HG03108 (cell line): ENCODE results near the gene ALDOB.

ENCODE experiments used
- ATAC-seq: cut with Tn5 transposase; IDR thresholded peaks from one replicate; pipeline ENCODE4 v1.9.1; 2021; ENCODE audit warnings: moderate library complexity; ENCODE audit not compliant: unreplicated experiment

ALDOB gene

DNA sequence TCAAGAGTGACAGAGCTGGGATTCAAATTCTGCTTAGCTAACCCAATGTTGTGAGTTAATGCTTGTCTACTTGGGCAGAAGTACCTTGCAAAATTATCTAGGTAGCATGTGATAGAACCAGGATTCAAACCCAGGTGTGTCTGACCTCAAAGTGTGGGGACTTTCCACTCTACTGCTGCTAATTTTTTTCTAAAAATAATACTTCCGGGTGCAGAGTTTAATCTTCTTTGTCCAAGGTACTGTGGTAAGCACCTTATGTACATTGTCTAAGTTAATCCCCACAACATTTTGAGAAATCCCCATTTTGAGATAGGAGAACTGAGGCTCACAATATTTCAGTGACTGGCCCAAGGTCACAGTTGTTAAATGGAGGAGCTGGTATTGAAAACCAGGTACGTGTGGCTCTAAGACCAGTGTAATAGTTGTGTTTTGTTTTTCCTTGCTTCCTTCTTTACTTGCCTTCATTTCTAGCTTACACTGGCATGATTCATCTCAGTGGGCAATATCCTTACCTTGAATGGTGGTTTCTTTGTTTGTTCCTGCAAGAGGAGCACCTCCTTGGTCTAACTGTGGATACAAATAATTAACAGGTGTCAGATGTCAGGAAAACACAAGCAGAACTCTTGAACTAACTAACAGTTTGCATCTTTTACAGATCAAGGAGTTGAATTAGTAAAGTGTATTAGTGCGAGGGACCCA is 7.5 kb downstream of the ALDOB start:
- ATAC-seq, result peak; percentile 60

DNA sequence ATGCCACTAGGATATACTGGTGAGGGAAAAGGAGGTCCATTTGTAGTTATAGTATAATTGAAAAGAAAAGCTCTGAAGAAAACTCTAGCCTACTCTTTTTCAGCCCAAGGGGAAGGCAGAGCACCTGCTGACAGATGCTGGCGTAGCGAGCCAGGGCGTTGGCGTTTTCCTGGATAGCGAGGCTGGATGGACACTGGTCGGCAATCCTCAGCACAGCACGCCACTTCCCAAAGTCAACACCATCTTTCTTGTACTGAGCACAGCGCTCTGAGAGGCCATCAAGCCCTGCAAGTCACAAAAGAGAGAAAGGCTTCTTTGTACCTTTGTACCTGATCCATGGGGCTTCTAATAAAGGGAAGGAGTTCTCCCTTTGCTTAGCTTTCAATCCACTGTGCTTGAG is 8.2 kb downstream of the ALDOB start:
- ATAC-seq, result no peak

DNA sequence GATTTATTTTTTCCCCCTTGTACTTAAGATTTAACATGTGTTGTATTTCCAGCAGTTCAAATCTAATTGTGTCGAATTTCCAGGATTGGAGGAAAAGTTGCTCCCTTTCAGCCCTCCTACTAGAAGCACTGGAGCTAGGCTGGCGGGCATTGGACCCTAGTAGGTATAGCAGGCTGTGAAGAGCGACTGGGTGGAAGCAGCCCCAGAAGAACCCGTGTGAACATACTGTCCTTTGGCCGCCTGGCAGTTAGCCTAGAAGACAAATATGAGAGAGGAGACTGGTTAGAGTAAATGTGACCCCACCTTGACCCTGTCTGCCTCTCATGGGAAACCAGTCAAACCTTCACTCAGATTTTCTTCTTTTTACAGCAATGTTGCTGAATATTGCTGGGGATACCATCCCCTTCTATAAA is 13.9 kb downstream of the ALDOB start:
- ATAC-seq, result no peak

DNA sequence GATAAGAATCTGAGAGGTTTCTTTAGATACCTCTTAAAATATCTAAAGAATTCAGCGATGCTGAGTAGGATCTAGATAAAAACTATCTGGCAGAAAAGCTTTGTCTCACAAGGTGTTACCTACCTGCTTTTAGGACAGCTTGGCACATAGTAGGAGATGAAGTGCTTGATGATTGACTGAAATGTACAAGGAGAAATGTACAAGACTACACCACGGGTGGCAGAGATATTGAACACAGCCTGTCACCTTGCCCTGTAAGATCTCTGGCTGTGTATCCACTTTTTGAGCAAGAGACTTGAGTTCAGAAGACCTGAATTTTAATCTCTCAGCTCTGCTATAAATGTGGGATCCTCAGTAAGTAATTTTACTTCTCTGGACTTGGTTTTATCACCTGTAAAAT is 15.7 kb downstream of the ALDOB start:
- ATAC-seq, result no peak

DNA sequence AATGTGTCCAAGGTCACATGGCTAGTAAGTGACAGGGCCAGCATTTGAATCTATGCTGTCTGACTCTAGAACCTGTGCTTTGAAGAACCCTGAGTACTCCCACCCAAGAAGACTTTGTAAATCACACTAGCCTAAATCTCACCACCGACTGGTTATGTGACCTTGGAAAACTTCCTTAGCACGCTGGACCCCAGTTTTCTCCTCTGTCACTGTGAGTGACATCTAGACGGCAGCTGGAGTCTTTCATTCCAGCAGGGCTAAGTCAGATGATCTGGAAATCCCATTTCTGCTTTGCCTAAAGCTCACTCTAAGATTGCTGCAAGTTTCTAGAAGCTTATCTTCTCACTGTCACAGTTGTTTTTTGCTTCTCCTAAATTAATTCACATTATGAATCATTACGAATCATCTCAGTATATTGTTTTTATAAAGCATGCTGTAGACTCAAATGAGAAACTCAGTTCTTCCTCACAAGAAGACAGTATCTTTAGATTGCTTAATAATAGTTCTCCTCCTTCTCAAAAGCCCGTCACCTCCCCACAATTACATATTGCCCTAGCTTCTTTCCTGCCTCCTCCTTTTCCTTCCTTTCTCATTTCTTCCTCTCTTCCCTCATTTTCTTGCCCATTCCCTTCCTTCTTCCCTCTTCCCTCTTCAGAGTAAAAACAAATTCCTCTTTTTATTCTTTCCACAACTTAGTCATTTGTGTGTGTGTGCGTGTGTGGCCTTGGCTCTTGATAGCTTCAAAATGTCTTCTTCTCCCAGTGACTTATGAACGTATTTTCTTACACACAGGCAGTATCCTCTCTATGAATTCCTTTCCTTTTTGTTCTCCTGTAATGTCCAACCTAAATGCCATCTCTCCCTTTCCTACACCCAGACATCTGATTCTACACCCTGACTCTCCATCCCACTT is 16.8 kb downstream of the ALDOB start:
- no peak for ATAC-seq

DNA sequence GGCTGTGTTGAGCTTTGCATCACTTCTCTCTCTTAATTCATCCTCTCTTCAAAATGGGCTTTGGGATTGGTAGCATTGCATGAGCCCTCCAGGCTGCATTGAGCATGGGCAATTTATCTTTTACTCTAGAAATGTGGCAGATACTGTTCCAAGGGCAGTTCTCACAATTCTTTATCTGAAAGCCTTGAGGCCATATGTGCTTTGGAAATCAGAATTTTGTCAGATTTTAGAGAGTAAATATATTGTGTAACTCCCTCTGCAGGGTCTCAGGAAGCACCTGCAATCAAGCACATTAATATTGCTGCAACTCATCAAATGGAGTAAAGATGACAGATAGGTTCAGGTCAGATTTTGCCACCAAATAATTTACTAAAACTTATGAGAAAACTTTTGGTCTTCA is 17.6 kb downstream of the ALDOB start:
- no peak for ATAC-seq

DNA sequence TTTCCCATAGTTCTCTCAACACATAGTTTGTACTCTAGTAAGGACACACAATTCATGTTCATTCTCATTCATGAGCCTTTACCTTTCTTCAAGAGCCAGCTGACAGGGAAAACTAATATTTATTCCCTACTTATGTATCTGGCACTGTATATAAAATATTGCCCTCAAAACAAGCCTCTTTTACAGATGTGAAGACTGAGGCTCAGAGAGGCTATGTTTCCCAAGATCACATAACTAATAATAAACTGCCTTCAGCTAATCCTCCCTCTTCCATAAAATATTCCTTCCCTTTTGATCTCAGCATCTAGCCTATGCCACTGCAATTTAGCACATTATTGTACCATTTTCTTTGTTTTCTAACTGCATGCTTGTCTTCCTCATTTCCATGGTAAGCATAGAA is 18.2 kb downstream of the ALDOB start:
- no peak for ATAC-seq

DNA sequence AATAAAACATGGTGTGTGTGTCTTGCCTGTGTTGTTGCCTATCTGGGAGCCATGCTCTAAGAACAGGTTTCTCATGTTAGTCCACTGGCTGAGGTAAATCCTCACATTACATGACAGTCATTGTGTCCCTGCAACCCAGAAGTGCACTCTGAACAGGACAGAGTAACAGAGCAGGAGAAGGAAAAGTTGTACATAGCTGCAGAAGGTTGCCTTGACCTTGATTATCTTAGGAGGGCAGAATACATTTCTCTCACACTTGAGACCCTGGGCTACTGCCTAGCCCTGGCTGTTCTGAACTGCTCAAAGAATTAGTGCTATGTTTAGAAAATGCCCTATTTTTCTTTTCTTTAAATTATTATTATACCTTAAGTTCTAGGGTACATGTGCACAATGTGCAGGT is 20.0 kb downstream of the ALDOB start:
- no peak for ATAC-seq

DNA sequence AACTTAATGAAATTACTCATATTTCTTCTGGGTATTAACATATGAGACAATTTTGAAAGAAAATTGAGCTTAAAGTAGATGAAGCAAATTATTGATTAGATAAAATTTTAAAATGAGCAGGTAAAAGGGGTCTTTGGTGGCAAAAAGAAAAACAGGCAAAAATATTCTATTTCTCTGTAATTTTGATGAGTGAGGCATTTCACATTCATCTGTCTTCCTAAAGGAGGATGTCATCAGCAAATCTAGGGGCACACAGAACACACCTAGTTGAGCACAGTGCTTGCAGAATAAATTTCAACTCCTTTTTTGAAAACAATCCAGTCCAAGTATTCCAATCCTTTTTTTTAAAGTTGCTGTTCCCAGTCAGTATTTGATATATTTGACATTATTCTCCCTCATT is 20.7 kb downstream of the ALDOB start:
- ATAC-seq, result no peak

DNA sequence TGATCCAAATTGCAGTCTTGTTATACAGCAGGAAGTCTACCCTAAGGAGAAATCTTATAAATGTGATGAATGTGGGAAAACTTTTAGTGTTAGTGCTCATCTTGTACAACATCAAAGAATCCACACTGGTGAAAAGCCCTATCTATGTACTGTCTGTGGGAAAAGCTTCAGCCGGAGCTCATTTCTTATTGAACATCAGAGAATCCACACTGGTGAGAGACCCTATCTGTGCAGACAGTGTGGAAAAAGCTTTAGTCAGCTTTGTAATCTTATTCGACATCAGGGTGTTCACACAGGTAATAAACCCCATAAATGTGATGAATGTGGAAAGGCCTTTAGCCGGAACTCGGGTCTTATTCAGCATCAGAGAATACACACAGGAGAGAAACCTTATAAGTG is 26.5 kb downstream of the ALDOB start:
- no peak for ATAC-seq

DNA sequence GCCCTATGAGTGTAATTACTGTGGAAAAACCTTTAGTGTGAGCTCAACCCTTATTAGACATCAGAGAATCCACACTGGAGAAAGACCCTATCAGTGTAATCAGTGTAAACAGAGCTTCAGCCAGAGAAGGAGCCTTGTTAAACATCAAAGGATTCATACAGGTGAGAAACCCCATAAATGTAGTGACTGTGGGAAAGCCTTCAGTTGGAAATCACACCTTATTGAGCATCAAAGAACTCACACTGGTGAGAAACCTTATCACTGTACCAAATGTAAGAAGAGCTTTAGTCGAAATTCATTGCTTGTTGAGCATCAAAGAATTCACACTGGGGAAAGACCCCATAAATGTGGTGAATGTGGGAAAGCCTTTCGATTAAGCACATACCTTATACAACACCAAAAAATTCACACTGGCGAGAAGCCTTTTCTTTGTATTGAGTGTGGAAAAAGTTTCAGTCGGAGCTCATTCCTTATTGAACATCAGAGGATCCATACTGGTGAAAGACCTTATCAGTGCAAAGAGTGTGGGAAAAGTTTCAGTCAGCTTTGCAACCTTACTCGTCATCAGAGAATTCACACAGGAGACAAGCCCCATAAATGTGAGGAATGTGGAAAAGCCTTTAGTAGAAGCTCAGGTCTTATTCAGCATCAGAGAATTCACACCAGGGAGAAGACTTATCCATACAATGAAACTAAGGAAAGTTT is 27.0 kb downstream of the ALDOB start:
- no peak for ATAC-seq

DNA sequence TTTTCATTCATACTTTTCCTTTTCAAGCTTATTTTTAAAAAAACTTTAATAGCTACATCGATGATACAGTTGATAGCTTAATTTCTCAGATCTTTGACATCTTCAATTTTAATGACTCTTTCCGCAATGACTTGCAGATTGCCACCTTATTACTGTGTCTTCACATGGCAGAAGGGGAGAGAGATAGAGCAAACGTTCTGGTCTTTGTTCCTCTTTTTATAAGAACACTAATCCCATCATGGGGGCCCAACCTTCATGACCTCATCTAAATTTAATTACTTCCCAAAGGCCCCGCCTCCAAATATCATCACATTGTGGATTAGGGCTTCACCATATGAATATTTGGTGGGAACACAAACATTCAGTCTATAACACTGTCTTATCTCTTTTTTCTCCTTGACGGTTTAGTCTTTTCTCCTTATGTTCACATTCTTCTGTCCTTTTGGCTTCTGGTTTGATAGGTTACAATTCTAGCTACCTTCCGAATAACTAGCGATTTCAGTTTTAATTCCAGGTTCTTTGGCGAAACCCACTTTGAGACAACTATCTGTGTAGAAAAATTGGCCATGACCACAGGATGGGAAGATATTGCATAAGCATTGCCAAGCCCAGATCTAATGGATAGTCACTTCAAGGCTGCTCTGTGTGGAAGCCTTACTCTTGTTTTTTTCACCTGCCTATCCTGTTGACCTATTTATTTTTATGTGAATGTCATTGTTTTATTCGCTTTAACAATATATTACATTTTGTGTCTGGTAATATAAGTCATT is 31.9 kb downstream of the ALDOB start:
- ATAC-seq, result no peak

DNA sequence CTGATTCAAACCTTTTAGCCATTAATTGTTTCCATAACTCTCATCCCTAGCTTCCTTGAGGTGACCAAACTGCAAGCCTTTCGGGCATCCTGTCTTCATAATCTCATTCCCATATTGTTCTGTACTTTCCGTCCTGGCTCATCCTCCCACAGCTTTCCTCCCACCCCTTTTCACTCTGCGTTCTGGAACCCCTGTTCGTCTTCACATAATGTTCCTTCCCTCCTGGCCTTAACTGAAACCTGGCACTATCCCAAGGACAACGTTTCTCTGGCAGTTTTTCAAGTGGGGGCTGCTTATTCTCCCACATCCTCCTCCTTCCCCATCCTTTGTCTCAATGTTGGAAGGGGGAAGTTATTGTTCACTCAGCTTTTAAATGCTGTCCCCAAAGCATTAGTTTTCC is 35.5 kb downstream of the ALDOB start:
- no peak for ATAC-seq

DNA sequence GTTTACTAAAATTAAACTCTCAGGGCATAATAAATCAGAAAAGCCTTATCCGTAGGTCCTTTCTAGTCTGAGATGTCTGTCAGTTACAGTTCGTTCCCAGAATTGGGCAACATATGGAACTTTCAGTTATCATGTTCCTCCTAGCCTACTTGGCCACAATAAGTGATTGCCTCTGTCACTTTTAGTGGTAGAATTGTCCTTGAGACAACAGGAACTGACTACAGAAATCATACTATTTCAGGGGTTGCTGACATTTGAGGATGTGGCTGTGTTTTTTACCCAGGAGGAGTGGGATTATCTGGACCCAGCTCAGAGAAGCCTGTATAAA is 36.0 kb downstream of the ALDOB start:
- no peak for ATAC-seq

DNA sequence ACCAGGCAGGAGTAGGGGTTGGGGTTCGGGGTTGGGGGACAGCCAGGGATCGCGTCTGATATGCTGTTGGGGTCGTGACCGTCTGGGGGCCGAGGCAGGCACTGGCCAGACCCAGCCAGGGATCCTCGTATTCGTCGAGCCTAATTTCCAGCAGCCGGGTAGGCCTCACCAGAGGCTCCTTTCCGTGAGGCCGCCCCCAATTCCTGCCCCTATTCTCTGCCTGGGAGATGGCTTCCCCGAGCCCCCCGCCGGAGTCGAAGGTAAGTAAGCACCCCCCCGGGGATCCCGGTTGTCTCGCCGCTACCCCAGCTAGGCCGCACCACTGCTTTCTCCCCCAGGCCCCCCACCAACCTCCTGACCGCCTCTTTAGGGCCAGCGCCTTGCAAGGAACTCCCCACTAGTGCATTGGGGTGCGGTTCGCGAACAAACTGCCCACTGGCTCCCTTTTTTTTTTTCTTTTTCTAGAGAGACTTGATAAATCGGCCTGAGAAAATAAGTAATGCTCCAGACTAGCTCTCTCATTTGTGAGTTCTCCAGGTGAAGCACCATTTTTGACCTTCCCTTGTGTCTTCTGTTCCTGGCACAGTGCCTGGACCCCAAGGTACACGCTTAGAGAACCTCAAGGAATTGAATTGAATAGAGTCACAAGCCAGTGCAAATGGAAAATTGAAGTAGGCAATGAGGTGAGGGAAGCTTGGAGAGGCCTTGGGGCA is 36.5 kb downstream of the ALDOB start:
- ATAC-seq, result no peak

DNA sequence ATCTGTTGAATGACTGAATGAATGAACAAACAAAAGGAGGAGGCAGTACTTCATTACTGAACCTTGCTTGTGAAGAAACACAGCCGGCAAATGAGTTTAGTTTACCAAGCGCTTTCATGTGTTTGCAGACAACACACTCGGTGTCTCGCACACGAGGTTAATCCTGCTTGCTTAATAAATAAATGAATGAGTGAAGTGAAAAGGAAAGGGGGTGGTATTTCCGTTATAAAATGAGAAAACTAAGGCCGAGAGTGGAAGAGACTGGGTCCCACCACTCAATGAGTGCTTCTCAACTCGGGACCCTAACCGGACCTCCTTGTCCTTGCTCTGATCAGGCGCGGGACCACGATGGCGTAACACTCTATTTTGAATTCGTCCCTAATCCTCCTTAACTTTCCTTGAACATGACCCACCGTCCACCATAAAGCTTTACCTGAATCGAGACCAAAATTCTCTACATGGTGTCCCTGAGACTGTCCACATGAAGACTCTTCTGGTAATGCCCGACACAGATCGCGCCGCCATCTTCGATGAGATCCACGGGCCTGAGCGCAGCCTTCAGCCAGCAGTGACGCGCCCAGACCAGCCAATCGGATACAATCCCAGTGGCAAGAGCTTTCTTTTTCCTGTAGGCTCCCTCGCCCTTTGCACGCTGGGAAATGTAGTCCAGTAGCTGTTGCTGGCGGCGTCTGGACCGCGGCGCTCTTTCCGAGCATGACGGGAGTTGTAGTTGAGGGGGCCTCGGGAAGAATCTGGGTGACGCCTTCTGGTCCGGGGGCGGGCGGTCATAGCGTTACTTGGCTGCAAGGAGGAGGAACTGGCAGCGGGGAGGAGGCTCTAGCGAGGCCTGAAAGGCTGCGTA is 37.3 kb downstream of the ALDOB start, which contains the start of the genes MRPL50 and ZNF189:
TSS of gene MRPL50 (minus strand) at position 551 of the 862 bp plus-strand sequence. CDS start at position 525, 26 bp downstream.
TSS of gene ZNF189 (plus strand) at position 784 of the 862 bp plus-strand sequence. CDS start 306 bp downstream, outside the sequence.
- ATAC-seq, result peak; percentile 98

DNA sequence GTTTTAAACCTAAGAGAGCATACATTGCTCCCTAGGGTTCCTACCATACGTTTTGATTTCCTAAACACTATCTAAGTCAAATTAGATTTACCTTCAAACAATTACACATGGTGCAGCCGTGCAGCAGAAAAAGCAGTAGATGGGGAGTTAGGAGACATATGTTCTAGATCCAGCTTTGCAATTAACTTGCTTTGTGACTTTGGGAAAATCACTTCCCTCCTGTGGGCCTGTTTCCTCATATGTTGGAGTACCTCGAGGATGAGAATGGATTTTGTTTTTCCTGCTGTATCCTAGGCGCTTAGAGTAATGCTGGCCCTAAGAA is 37.9 kb downstream of the ALDOB start:
- no peak for ATAC-seq

DNA sequence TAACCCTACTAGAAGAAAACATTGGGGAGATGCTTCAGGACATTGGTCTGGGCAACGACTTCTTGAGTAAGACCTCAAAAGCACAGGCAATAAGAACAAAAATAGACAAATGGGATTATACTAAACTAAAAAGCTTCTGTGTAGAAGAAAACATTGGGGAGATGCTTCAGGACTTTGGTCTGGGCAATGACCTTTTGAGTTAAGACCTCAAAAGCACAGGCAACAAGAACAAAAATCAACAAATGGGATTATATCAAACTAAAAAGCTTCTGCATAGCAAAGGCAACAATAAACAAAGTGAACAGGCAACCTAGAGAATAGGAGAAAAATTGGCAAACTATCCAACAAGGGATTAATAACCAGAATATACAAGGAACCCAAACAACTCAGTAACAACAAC is 40.9 kb downstream of the ALDOB start:
- ATAC-seq, result no peak

DNA sequence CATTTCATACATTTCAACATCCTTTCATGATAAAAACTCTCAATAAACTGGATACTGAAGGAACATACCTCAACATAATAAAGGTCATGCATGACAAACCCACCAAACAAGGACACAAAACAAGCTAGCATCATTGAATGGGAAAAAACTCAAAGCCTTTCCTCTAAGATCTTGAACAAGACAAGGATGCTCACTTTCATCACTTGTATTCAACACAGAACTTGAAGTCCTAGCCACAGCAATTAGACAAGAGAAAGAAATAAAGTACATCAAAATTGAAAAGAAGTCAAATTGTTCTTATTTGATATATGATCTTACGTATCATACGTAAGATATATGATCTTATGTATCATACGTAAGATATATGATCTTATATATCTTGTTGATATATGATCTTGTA is 42.4 kb downstream of the ALDOB start:
- ATAC-seq, result no peak
